Stimulated activated CD8-positive, alpha-beta memory T cell treated with anti-CD3 and anti-CD28 coated beads, Interleukin-7, amount 100 ng/mL, for 1 hour (primary cell): ENCODE data around the gene SULT1C2.
"Not testable (repeated sequence)": the region's sequence is repeated elsewhere in the genome, so short reads cannot be mapped to it uniquely, and the experiment has no call there.

Source experiments
- DNase-seq, 2 donors: peaks; one replicate each; pipeline ENCODE4 v3.0.0-alpha.2; 2020; ENCODE audit warnings: low read depth in 2 of 2

Gene SULT1C2

GRCh38 chr2:108288534-108289106 is at the start of gene SULT1C2:
SULT1C2 (plus strand) TSS chr2:108288895; CDS start chr2:108293668, 4,773 bp downstream.
- DNase-seq: no peak

- no peak for DNase-seq
These were observed 48.9 kb upstream of the SULT1C2 start, which contains the start of gene SULT1C3 for GRCh38 chr2:108239786-108240185. SULT1C3 (plus strand) TSS chr2:108239968; CDS start chr2:108247195, 7,227 bp downstream.

- DNase-seq: no peak
These were observed 47.7 kb upstream of the SULT1C2 start for GRCh38 chr2:108240966-108241365.

- no peak for DNase-seq
These were observed 45.1 kb upstream of the SULT1C2 start for GRCh38 chr2:108243566-108243965.

GRCh38 chr2:108244667-108245414 is 43.9 kb upstream of the SULT1C2 start:
- DNase-seq: no peak

GRCh38 chr2:108253106-108253505 is 35.6 kb upstream of the SULT1C2 start:
- no peak for DNase-seq

- DNase-seq: no peak
These were observed 30.9 kb upstream of the SULT1C2 start for GRCh38 chr2:108257757-108258331.

GRCh38 chr2:108260773-108261172 is 27.9 kb upstream of the SULT1C2 start:
- DNase-seq: no peak

- DNase-seq: no peak
These were observed 26.7 kb upstream of the SULT1C2 start for GRCh38 chr2:108262036-108262435.

- DNase-seq: no peak
These were observed 25.3 kb upstream of the SULT1C2 start for GRCh38 chr2:108263401-108263800.

- DNase-seq: no peak
These were observed 22.5 kb upstream of the SULT1C2 start for GRCh38 chr2:108266218-108266617.

GRCh38 chr2:108267101-108267500 is 21.6 kb upstream of the SULT1C2 start:
- DNase-seq: no peak

GRCh38 chr2:108268001-108268400 is 20.7 kb upstream of the SULT1C2 start:
- no peak for DNase-seq

- no peak for DNase-seq
These were observed 18.3 kb upstream of the SULT1C2 start for GRCh38 chr2:108270346-108270745.

- DNase-seq: no peak
These were observed 17.8 kb upstream of the SULT1C2 start for GRCh38 chr2:108270768-108271506.

GRCh38 chr2:108271691-108272253 is 16.9 kb upstream of the SULT1C2 start:
- no peak for DNase-seq

GRCh38 chr2:108278631-108279030 is 10.1 kb upstream of the SULT1C2 start:
- DNase-seq: no peak

GRCh38 chr2:108279468-108279867 is 9.2 kb upstream of the SULT1C2 start:
- DNase-seq: no peak

- no peak for DNase-seq
These were observed 8.2 kb upstream of the SULT1C2 start for GRCh38 chr2:108280466-108280865.

- DNase-seq: not testable (repeated sequence)
These were observed 4.1 kb upstream of the SULT1C2 start for GRCh38 chr2:108284566-108284965.

GRCh38 chr2:108285616-108286015 is 3.1 kb upstream of the SULT1C2 start:
- DNase-seq: no peak

- no peak for DNase-seq
These were observed 1.5 kb upstream of the SULT1C2 start for GRCh38 chr2:108287169-108287568.
